Neural cell (in vitro differentiated cells): ENCODE data around the gene PRXL2A.

ENCODE experiments used
- EZH2 ChIP-seq: fragments of 200-600, 300-800 bp; shearing (Covaris generic), sonication (generic); IDR thresholded peaks from 2 replicates; pipeline ENCODE4 v1.6.1; 2014; ENCODE audit warnings: antibody characterized with exemption, low read length, borderline replicate concordance, mild to moderate bottlenecking; ENCODE audit not compliant: insufficient read depth, poor library complexity, severe bottlenecking
- MXI1 ChIP-seq: fragments of 450-650 bp; conservative IDR thresholded peaks from 2 replicates; pipeline ENCODE4 v1.6.1; 2014; ENCODE audit warnings: antibody characterized with exemption, mild to moderate bottlenecking; ENCODE audit not compliant: poor library complexity, severe bottlenecking
- POLR2AphosphoS5 ChIP-seq: IDR thresholded peaks from 2 replicates; pipeline ENCODE4 v1.6.1; 2012
- REST ChIP-seq: IDR thresholded peaks from 2 replicates; pipeline ENCODE4 v1.6.1; 2012; ENCODE audit warnings: borderline replicate concordance
- TAF1 ChIP-seq: IDR thresholded peaks from 2 replicates; pipeline ENCODE4 v1.6.1; 2012; ENCODE audit warnings: low read depth
- TF ChIP-seq, protein P1 (sequence below): fragments of 450-650 bp; IDR thresholded peaks from 2 replicates; pipeline ENCODE4 v1.5.1; 2014; ENCODE audit warnings: antibody characterized with exemption, mild to moderate bottlenecking, moderate library complexity; ENCODE audit not compliant: poor library complexity, severe bottlenecking

GRCh38 chr10:80413271-80413996 lies 5.1 kb downstream of the PRXL2A start:
- TF ChIP-seq REST (no peak), POLR2AphosphoS5 (no peak), EZH2 (no peak), TAF1 (no peak), MXI1 (no peak)
- TF ChIP-seq, protein P1, sequence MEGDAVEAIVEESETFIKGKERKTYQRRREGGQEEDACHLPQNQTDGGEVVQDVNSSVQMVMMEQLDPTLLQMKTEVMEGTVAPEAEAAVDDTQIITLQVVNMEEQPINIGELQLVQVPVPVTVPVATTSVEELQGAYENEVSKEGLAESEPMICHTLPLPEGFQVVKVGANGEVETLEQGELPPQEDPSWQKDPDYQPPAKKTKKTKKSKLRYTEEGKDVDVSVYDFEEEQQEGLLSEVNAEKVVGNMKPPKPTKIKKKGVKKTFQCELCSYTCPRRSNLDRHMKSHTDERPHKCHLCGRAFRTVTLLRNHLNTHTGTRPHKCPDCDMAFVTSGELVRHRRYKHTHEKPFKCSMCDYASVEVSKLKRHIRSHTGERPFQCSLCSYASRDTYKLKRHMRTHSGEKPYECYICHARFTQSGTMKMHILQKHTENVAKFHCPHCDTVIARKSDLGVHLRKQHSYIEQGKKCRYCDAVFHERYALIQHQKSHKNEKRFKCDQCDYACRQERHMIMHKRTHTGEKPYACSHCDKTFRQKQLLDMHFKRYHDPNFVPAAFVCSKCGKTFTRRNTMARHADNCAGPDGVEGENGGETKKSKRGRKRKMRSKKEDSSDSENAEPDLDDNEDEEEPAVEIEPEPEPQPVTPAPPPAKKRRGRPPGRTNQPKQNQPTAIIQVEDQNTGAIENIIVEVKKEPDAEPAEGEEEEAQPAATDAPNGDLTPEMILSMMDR: no peak
